AG04449 (cell line): ENCODE data around the gene CEMIP.

ENCODE experiments used
- CTCF ChIA-PET: fragments of 350-600 bp; formaldehyde crosslinking; extraction: SDS; loops from one replicate; lab custom pipeline; 2021; ENCODE audit warnings: antibody characterized with exemption; lab: Yijun Ruan, JAX
- POLR2A ChIA-PET: fragments of 400-600, 350-600 bp; formaldehyde crosslinking; extraction: SDS; loops from one replicate; lab custom pipeline; 2020; ENCODE audit warnings: antibody characterized with exemption, inconsistent platforms; lab: Yijun Ruan, JAX
- DNase-seq: peaks from one replicate; pipeline ENCODE4 v3.0.0-alpha.2; 2010; ENCODE audit warnings: low read depth, low spot score
- H3K4me3 ChIP-seq: 2 replicates; pipeline ENCODE4 v1.5.1; 2011; ENCODE audit warnings: low read depth, mild to moderate bottlenecking, control low read depth, low read length
- TF ChIP-seq, protein P1 (sequence below): IDR thresholded peaks from one replicate; pipeline ENCODE4 v1.5.1; 2011; ENCODE audit warnings: mild to moderate bottlenecking, moderate library complexity, low read length, control low read depth, inconsistent platforms; ENCODE audit not compliant: insufficient read depth; ENCODE audit errors: missing control alignments

Gene CEMIP

GRCh38 chr15:80870893-80871292 lies 91.7 kb downstream of the CEMIP start:
- no peak overlapping the region for H3K4me3 ChIP-seq
- ChIA-PET POLR2A (no interaction called here), CTCF (interaction anchor here (1.2 kb wide), 1 partner anchor 9 kb away, joined by 3 read pairs; no protein-coding TSS in a partner anchor)
- no peak for DNase-seq
- TF ChIP-seq, protein P1, sequence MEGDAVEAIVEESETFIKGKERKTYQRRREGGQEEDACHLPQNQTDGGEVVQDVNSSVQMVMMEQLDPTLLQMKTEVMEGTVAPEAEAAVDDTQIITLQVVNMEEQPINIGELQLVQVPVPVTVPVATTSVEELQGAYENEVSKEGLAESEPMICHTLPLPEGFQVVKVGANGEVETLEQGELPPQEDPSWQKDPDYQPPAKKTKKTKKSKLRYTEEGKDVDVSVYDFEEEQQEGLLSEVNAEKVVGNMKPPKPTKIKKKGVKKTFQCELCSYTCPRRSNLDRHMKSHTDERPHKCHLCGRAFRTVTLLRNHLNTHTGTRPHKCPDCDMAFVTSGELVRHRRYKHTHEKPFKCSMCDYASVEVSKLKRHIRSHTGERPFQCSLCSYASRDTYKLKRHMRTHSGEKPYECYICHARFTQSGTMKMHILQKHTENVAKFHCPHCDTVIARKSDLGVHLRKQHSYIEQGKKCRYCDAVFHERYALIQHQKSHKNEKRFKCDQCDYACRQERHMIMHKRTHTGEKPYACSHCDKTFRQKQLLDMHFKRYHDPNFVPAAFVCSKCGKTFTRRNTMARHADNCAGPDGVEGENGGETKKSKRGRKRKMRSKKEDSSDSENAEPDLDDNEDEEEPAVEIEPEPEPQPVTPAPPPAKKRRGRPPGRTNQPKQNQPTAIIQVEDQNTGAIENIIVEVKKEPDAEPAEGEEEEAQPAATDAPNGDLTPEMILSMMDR = no peak

- TF ChIP-seq, protein P1 = no peak
- ChIA-PET CTCF (no interaction called here), POLR2A (no interaction called here)
- no peak for DNase-seq
- H3K4me3 ChIP-seq = no peak overlapping the region
Observed at GRCh38 chr15:80871858-80872257, 92.7 kb downstream of the CEMIP start.

DNA sequence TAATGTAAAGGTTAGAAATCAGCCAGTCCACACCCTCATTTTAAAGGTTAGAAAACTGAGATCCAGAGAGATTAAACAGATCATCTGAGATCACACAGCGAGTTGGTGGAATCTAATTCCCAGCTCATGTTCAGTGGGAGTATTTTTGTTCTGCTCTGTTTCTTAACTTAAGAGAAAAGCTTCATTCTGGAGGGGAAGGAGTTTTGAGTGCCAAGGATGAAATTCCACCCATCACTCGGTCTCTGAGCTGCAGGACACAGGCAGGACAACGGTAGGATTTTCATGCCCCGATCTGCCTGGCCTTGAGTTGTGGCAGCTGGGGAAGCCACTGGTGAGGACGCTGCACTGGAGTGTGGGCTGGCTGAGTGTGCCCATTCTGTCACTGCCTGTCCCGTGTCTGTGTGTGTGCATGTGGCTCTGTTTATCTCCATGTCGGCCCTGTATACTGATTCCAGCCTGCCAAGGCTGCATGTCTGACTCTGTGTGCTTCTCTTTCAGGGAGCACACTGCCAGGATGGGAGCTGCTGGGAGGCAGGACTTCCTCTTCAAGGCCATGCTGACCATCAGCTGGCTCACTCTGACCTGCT lies 94.3 kb downstream of the CEMIP start:
- ChIA-PET POLR2A (no interaction called here), CTCF (interaction anchor here (1.2 kb wide), 1 partner anchor 13 kb away, joined by 3 read pairs; no protein-coding TSS in a partner anchor)
- no peak overlapping the region for H3K4me3 ChIP-seq
- TF ChIP-seq, protein P1 = no peak
- no peak for DNase-seq

DNA sequence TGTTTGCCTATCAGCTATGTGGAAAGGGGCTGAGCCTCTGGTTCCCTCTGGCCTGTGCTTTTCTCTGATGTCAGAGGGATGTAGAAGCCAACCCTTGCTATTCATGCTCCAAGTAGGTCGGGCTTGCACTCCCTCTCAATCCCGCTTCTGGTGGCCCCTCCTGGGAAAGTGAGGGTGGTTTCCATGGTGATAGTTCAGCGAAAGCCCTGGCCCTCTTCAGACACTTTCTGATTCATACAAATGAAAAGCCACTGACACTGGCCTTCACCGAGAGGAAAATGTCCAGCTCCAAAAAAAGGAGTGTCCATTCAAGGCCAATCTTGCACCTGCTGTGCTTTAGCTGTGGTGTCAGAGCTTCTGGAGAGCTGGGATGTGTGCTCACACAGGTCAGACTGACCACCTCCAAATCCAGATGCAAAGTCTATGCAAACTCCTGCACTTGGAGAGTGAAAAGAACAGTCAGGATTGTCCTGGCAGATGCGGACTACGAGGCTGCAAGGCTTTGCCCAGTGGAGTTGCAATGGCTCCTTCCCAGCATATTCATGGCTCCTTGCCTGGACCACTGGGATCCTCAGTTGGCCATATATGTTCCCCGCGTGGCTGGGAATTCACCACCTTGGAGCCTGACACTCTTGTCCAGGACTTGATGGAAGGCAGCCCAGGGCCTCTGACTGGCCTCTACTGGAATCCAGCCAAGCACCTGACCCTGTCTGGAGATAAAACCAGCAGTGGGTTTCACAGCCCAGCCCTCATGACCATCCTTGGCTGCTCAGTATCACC lies 96.6 kb downstream of the CEMIP start:
- CTCF ChIA-PET = no interaction called here

GRCh38 chr15:80876348-80876674 lies 97.1 kb downstream of the CEMIP start:
- ChIA-PET CTCF (no interaction called here), POLR2A (no interaction called here)
- H3K4me3 ChIP-seq = no peak overlapping the region

More for the DNA sequence above, 96.6 kb downstream of the CEMIP start:
- TF ChIP-seq, protein P1 = no peak
- POLR2A ChIA-PET = no interaction called here
- no peak overlapping the region for H3K4me3 ChIP-seq
- DNase-seq = no peak

More at GRCh38 chr15:80876348-80876674, 97.1 kb downstream of the CEMIP start:
- DNase-seq = no peak
- TF ChIP-seq, protein P1 = no peak
